ENCODE results near the gene CD247.

- TF ChIP-seq CTCF (tag by site-specific recombination; IDR thresholded peaks at IDR 0.05) (no peak), ZNF48 (tag by site-specific recombination; IDR thresholded peaks at IDR 0.05) (no peak), ZBTB8A (tag by site-specific recombination; IDR thresholded peaks at IDR 0.05) (no peak), ZNF600 (tag by site-specific recombination; IDR thresholded peaks at IDR 0.05) (no peak), ZSCAN18 (tag by site-specific recombination; IDR thresholded peaks at IDR 0.05) (no peak), MYNN (tag by site-specific recombination; IDR thresholded peaks at IDR 0.05; ENCODE audit: borderline replicate concordance) (no peak), MEIS1 (CRISPR knock-in tag; IDR thresholded peaks at IDR 0.05; ENCODE audit: borderline replicate concordance) (no peak), ZNF274 (IDR thresholded peaks at IDR 0.05; ENCODE audit: low read length) (no peak), ZNF274 (tag by site-specific recombination; IDR thresholded peaks at IDR 0.05; ENCODE audit: borderline replicate concordance) (no peak)
Observed at GRCh38 chr1:167460836-167461235, 57.5 kb downstream of the CD247 start.
